ENCODE data around the gene TNFRSF1B.
A peak's percentile ranks its signal among the peaks of the same experiment; 100 is the strongest.

The TNFRSF1B gene

DNA sequence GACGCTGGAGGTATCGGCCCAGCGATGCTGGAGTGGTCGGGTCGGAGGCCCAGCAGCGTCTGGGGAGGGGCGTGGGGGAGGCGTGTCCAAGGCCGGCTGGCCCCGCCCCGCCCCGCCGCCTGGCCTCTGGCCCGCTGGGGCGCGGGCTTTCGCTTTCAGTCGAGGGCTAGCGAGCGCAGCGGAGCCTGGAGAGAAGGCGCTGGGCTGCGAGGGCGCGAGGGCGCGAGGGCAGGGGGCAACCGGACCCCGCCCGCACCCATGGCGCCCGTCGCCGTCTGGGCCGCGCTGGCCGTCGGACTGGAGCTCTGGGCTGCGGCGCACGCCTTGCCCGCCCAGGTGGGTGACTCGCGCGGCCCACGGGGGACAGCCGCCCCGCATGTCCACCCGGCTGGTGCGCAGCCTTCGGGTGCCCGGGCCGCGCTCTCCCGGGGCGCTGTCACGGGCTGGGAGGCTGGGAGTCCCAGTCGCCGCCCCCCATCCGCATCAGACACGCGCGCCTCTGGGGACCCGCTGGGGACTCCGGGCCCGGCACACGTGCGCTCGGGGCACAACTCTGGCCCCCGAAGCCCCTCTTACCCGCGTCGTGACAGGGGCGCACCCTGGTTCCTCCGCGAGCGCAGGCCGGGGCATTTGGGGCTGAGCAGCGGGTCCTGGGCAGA lies at the start of gene TNFRSF1B:
Gene TNFRSF1B (plus strand): TSS at position 158 of the 659 bp plus-strand sequence. CDS start 101 bp downstream, at position 259.
- peak; percentile 26 for DNase-seq

DNA sequence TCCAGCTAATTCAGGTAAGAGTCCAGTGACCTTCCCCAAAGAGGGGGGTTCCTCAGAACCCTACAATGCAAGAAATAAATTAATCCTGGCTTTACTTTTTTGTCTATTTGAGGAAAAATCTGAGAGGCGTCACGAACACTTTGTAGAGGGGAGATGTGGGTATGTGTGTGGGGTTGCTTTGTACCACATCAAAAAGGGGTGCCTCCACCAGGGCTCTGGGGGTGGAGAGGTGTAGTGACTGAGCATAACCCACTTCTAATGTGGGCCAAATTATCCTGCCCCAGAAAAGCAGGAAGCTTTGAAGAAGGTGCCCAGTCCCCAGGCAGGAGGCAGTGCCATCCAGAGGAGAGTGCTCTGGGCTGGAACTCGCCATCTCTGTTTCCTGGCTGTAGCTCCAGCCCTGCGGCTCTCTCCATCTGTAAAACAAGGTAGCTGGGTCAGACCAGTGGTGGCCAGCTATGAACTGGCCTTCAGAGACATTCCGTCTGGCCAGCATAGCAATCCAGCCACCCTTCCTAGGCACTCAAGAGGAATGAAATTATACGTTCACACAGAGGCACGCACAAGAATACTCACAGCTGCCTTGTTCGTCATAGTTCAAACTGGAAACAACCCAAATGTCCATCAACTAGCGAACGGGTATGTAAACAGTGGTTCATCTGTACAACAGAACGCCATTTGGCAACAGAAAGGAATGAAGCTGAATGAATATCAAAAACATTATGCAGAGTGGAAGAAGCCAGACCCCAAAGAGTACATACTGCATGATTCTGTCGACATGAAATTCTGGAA lies 45.4 kb upstream of the TNFRSF1B start:
- DNase-seq, result peak; percentile 65

DNA sequence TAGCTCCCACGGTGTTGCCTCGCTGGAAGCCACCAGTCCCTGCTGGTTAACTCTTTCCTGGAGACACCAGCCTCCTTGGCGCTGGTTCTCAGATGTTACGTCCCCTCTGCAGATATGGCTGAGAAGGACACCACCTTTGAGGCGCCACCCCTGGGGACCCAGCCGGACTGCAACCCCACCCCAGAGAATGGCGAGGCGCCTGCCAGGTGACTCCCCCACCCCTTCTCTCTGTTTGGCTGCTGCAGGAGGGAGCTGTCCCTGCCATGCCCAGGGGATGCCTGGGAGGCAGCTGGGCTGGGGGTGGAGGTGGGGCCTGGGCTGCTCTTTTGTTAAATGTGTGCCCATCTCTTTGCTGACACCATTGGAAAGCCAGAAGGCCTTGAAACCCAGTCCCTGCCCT lies 43.6 kb upstream of the TNFRSF1B start:
- no peak for DNase-seq

DNA sequence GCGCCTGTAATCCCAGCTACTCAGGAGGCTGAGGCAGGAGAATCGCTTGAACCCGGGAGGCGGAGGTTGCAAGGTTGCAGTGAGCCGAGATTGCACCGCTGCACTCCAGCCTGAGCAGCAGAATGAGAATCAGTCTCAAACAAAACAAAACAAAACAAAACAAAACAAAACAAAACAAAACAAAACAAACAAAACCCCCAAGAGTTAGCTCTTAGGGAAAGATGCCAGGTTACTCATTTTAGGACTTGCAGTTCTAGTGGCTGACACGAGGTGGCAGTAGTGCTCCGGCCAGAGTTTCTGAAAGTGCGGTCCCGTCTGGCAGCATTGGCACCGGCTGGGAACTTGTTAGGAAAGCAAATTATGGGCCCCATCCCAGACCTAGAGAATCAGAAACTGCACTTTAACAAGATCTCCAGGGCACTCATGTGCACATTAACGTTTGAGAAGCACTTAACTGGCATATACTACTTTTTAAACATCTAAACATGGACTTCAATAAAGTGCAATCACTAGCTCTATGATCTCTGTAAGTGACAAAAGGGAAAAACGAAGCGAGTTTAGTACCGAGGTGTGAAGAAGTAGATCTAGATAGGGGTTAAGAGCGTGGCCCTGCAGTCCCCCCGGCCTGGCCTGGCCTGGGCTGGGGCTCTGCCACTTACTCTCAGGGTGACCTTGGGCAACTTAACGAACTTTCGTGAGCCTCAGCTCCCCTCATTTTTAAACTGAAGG lies 41.9 kb upstream of the TNFRSF1B start:
- DNase-seq, result peak; percentile 63

DNA sequence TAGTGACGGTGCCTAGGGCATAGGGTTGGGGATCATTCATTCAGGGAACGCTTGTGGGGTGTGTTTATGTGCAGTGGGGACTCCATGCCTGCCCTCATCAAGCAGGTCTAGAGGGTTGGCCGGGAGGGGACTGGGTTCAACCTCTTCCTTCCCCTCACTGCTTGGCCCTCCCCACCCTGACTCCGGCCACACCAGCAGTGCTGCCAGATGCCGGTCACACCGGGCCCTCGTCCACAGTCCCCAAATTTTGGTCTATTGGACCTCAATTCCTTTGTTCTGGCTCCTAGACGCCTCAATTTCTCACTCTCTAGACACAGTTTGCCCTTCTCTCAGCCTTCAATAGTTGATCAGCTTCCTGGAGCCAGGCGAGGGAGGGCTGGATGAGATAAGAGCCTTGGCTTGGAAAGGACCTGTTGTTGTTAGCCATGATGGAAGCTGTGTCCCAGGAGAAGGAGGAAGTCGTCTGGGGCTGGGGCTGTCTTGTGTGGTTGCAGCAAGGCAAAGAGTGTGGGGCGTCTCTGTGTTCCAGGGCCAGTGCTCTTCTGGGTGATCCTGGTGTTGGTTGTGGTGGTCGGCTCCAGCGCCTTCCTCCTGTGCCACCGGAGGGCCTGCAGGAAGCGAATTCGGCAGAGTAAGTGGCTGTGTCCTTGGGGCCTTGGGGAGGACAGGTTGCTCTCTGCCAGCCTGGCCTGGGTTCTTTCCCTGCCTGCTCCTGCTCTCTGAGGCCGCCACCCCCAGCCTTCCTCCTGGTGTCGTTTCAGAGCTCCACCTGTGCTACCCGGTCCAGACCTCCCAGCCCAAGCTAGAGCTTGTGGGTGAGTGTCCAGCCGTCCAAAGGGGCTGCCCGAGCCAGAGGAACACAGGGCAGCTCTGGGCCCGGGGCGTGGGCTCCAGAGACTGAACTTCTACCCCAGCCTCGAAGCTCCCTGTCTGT lies 41.1 kb upstream of the TNFRSF1B start:
- DNase-seq, result no peak

DNA sequence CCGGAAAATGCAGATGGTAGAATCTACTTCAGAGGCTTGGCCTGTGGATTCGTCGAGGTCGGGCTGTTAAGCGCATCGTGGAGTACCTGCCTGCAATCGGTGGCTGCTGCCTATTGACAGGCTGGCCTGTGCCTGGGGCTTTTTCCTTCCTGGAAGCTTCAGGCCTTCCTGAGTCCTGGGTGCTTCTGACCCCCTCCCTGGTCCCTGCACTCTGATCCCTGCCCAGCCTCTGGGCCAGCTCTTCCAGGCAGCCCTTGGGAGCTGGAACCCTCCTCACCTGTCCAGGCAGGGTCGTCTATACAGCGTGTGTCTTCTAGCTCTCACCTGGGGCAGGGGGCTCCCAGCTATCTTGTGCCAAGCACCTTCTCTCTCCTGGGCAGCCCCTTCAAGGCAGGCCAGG lies 40.0 kb upstream of the TNFRSF1B start:
- no peak for DNase-seq

DNA sequence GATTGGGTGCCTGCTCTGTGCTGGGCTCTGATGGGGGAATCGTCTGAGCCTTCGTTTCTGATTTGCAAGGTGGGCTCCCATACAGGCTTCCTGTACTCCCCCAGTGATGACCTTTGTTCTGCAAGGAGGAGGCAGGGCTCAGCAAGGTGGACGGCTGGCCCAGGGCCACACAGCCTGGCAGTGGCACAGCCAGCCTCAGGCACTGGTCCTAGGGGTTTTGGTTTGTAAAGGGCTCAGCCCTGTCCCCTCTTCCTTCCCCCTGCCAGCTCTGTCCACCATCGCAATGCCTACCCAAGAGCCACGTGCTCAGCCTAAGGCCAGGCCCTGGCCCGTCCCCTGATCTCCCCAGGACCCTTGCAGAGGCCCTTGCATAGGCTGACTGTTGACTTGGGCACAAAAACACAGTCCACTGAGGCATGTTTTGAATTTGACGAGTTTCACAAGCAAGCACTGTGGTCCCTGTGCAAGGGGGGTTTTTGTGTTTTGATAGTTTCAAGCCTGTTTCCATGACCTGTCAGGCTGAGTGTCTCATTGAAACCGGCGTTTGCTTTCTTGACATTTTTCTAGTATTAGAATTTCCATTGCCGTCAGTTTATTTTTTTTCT lies 39.5 kb upstream of the TNFRSF1B start:
- DNase-seq, result no peak

DNA sequence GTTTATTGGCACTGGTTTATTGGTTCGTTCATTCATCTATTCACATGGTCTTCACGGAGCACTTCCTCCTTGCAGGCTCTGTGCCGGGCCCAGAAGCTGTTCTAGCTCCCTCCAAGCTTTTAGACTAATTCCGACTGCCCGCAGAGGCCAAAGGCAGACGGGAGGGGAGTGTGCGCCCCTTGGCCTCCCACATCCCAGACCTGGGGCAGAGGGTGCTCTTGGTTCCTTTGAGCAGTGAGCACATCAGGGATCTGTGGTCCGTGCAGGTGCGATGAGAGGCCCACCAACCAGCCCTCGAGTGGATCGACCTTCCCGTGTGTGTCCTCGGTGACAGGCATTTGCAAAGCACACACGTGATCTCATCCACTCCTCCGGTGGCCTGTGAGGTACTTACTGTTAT lies 38.7 kb upstream of the TNFRSF1B start:
- DNase-seq, result no peak

DNA sequence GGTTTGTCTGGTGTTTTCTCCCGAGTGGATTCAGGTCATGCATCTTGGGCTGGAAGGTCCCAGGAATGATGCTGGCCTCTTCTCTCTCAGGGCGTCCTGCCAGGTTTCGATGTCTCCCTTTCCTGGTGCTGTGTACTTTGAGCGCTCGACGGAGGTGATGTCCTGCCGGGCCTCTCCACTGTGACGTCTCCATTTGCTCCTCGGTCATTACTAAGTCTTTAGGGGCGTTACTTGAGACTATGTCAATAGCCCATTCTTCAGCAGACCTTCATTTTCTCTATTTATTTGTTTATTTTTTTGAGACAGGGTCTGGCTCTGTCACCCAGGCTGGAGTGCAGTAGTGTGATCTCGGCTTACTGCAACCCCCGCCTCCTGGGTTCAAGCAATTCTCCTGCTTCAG lies 37.2 kb upstream of the TNFRSF1B start:
- DNase-seq, result no peak

DNA sequence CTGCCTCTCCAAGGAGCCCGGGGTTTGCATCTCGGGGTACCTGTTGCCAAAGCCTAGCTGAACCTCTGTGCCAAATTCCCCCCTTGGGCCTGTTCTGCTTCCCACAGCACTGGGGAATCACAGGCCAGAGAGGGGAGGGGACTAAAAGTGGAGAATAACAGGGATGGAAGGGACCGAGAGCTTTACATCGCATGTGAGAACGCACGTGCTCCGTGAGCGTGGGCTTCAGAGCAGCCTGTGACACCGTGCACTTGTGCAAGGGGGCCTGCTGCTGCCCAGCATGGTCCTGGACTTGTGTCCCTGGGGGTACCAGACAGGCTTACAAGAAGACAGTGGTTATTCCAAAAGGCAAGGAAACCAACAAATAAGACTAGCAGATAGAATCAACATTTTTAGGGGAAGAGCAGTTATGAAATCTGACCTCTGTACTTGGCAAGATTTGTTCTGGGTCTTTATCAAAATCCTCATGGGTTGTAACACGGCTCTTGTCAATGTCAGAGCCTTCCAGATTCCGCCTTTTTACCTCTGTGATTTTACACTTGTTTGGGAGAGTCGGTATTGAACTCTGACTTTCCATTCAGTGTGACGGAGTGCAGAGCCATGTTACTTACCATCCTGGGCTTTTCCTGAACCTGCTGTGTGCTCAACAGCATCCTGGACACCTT lies 36.2 kb upstream of the TNFRSF1B start:
- DNase-seq, result no peak

DNA sequence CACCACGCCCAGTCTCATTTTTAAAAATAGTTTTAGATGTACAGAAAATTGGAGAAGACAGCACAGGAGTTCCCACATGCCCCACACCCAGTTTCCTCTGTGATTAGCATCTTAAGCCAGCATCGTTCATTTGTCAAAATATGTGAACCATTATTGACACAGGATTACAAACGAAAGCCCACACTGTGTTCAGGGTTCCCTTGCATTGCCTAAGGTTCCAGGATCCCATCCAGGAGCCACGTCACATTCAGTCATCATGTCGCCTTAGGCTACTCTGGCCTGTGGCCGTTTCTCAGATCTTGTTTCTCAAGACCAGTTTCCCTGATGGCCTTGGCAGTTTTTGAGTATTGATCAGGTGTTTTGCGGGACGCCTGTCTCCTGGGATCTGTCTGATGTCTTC lies 34.7 kb upstream of the TNFRSF1B start:
- DNase-seq, result no peak

DNA sequence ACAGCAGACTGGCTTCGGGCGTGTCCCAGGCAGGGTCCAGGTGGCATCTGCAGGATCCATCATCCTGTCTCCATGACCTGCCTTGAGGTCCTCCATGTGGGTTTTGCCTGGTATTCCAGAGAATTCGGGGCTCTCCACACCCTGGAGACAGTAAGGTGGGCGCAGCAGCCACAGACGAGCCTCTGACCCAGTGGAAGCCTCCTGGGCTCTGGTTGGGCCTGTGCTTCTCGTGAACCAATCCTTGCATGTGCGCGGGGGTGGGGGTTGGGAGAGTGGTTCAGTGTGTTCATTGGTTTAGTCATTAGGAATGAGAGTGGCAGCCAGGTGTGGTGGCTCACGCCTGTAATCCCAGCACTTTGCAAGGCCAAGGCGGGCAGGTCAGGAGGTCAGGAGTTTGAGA lies 32.1 kb upstream of the TNFRSF1B start:
- DNase-seq, result no peak

DNA sequence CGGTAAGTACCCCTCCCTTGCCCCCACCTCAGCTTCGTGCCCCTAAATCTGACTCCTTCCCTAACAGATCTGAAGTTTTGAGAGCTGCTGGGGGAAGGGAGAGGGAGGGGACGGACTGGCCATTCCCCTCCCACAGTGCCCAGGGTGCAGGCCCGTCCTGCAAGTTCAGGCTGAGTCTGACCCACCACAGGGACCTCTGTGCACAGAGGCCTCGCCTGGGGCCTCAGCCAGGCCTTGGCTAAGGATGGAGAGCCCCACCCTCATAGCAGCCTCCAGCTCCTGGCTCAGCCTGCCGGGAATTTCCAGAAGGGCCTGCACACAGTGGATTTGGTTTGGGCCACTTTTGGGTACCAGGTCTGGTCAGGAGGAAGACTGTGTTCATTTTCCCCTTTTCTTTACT lies 31.2 kb upstream of the TNFRSF1B start:
- no peak for DNase-seq

DNA sequence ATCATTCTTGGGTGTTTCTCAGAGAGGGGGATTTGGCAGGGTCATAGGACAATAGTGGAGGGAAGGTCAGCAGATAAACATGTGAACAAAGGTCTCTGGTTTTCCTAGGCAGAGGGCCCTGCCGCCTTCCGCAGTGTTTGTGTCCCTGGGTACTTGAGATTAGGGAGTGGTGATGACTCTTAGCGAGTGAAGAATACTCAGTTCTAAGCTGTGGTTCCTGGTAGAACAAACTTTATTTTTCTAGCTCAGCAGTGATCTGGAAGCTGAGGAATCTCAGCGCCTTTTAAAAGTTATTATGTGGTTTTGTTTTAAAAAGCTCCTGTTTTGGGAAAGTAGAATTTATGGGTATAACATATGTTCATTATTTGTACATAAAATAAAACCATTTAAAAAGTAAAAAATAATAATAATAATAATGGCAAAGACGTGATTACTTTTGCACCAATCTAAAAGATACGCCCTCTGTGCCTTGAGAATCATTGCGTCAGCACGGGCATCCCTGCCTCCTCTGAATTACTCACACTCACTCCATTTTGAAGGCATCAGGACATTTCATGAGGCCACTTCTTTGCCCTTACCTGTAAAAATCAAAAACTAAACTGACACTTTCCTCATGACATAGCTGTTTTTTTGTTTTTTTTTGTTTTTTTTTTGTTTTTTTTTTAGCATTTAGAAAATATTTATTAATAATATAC lies 29.7 kb upstream of the TNFRSF1B start:
- DNase-seq, result no peak

DNA sequence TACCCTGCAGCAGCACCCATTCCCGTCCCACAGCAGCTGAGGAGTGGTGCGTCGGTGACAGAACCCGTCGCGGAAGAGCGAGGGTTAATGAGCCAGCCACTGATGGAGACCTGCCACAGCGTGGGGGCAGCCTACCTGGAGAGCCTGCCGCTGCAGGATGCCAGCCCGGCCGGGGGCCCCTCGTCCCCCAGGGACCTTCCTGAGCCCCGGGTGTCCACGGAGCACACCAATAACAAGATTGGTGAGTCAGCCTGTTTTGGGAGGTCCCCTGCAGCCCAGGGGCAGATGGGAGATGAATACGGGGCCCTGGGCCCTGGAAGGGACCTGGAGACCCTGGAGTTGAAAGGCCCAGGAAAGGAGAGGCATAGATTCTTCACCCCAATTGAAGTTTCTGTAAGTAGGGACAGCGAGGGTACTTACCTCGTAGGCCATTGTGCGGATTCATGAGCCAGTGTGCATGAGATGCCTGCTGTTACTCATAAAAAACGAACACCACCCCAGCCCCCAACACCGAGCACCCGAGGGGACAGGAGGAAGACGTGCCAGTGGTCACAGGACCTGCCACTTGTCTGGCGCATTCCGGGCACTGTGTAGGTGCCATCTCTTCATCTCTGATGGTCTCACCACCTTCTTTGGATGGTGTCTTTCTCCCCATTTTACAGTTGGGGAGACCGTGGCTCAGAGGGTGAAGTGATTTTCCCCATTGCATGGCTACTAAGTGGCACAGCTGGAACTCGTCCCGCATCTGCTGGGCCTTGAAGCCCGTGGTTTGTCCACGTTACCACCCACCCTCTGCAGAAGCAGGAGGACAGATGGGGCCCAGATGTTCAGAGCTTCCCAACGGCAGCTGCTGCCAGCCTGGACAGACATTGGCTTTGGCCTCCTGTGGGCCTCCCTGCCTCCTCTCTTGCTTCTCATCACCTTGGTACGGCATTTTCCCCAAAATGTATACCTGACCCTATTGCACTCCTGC lies 28.3 kb upstream of the TNFRSF1B start:
- peak; percentile 15 for DNase-seq

DNA sequence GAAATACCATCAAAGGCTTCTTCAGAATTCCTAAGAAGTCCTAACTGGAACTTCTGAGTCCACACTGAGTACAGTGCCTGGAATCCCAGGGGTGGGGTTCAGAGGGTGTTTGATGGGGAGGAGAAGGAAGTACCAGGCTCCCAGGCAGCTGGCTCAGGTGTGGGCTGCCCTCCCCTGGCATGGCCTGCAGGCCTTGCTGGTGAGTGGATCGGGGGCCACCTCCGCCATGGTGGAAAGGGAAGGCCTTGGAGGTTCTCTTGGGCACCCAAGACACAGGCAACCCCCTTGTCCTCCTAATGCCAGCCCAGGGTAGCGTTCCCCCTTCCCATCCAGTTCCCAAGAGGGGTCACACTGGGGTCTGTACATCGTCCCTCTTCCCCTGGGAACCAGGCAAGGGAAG lies 26.8 kb upstream of the TNFRSF1B start:
- DNase-seq, result no peak

DNA sequence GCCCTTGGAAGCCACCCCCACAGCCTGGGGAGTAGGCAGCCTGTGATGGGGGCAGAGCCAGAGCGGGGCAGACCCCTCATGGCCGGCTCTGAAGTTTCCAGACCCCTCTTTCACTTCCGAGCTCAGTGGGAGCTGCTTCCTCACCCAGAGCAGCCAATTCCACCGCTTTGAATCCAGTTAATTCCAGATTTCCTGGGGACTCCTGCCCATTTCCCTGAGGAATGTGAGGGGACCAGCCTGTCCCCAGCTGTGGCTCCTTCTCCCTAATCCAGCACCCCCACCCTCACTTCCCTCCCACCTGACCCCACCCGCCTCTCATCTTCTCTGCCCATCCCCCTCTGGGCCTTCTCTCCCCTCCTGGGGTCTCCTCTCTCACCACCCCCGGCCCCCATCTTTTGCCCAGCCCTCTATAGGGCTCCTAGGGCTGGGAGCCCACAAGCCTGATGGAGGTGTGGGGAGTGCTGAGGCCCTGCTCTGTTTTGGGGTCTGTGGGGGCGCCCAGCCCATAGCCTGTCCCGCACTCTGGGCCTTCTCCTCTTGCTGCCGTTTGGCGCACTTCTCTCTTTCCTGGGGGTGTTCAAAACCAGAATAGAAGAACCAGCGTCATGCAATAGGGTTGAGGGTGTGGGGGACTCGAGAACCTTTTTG lies 26.2 kb upstream of the TNFRSF1B start:
- no peak for DNase-seq

DNA sequence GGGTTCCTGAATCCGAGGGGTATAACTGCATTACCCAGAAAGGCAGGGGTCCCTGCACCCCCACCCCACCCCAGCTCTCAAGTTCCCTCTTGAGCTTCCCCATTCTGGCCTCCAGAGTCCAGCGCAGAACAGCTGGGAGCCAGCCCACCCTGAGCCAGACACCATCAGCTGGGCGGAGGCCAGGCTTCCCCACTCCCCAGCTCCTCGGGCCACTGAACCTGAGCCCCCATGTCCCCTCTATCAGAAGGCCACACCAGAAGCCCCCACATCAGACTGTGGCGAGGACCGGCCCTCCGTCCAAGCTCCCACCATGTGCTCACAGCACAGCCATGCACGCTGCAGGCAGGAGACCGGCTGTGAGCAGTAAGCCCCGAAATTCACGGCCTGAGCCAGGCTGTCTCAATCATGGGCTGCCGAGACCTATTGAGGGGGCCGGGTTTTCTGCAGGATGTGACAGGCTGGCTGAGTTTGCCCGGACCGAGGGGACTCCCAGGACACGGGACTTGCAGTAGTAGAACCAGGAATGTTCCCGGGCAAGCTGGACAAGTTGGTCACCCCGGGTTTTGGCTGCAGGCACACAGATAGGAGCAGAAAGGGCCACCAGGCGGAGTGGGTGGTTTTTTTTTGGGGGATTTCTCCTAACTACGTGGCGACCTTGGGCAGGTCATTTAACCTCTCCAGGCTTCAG lies 25.5 kb upstream of the TNFRSF1B start:
- no peak for DNase-seq
